Esophagus muscularis mucosa (tissue), 4 donors: ENCODE data around the gene LIPC. TPM values are rescaled to one million over a fixed set of nuclear protein-coding genes. Genes with fewer than 3 reads are reported as not detected.
A peak's percentile ranks its signal among the peaks of the same experiment; 100 is the strongest.

Experiments
- DNase-seq: peaks from one replicate; pipeline ENCODE4 v3.0.0-alpha.2; 2017; ENCODE audit errors: extremely low spot score
- H3K27ac ChIP-seq, 4 donors: fragments of 200-600 bp; sonication (generic); replicated peaks in 1 of 4; 1 replicate in 3 of 4; 2 replicates in 1 of 4; pipeline ENCODE4 v1.5.1; 2016 to 2019; ENCODE audit warnings: mild to moderate bottlenecking in 1 of 4
- H3K27me3 ChIP-seq, 4 donors: fragments of 200-600 bp; sonication (generic); one replicate each; pipeline versions ENCODE4 v1.5.1 to v1.6.0; 2016 to 2019
- H3K36me3 ChIP-seq, 4 donors: fragments of 200-600 bp; sonication (generic); one replicate each; pipeline ENCODE4 v1.5.1; 2016 to 2019
- H3K4me1 ChIP-seq, 4 donors: fragments of 200-600 bp; sonication (generic); one replicate each; pipeline ENCODE4 v1.5.1; 2016 to 2019
- H3K4me3 ChIP-seq, 4 donors: fragments of 200-600 bp; sonication (generic); 1 replicate in 2 of 4; 2 replicates in 2 of 4; pipeline ENCODE4 v1.5.1; 2016 to 2019; ENCODE audit warnings: mild to moderate bottlenecking in 4 of 4, moderate library complexity in 1 of 4
- H3K9me3 ChIP-seq, 4 donors: fragments of 200-600 bp; sonication (generic); 1 replicate in 3 of 4; 2 replicates in 1 of 4; pipeline ENCODE4 v1.5.1; 2016 to 2019
- CTCF ChIP-seq, 3 experiments: fragments of 200-600 bp in 2 of 3; fragments of 450-650 bp in 1 of 3; sonication (generic) in 2 of 3; IDR thresholded peaks; one replicate each; pipeline ENCODE4 v1.5.1; 2017 to 2019; ENCODE audit warnings: antibody characterized with exemption in 3 of 3, mild to moderate bottlenecking in 2 of 3, moderate library complexity in 1 of 3
- EP300 ChIP-seq: sonication (generic); formaldehyde crosslinking; IDR thresholded peaks from one replicate; pipeline ENCODE4 v1.6.1; 2017; ENCODE audit warnings: antibody characterized with exemption
- POLR2A ChIP-seq: fragments of 450-650 bp; IDR thresholded peaks from one replicate; pipeline ENCODE4 v1.6.1; 2017; ENCODE audit warnings: antibody characterized with exemption, moderate library complexity, mild to moderate bottlenecking, low read depth
- POLR2AphosphoS5 ChIP-seq, 2 donors: sonication (generic); formaldehyde crosslinking; IDR thresholded peaks; one replicate each; pipeline ENCODE4 v1.6.1; 2017; ENCODE audit warnings: antibody characterized with exemption in 2 of 2
- WGBS: methylation state at CpG from one replicate; pipeline ENCODE4 v1.1.5; 2018; 5-methylcytosine and 5-hydroxymethylcytosine counted together
- intact Hi-C: fragments of 100-400 bp; cut with DNase I; formaldehyde crosslinking; loops from one replicate; pipeline ENCODE4 v1.15.1; 2023
- total RNA-seq, 4 donors: library from RNA; depleted of rRNA; stranded (reverse); fragments of >200 nt; gene quantifications; one replicate each; pipeline versions ENCODE4 v1.1.0 to v1.2.1, GENCODE V29; 2016

LIPC gene
- total RNA-seq, 4 donors from 2014 or later, result 0.06 to 0.63 (median 0.37) TPM

GRCh38 chr15:58551764-58552504, 120.1 kb downstream of the LIPC start:
- H3K4me3 ChIP-seq, result peak overlapping the region; percentile 20 to 37 (median 26)

GRCh38 chr15:58552505-58553364, 120.9 kb downstream of the LIPC start:
- Histone ChIP-seq H3K4me1 (peaks cover 22 to 47% (median 43%) of the 10 kb centered on the region in 4 donors), H3K36me3 (no peaks in the 10 kb centered on the region), H3K9me3 (no peaks in the 10 kb centered on the region), H3K4me3 (peak overlapping the region; percentile 20 to 37 (median 26)), H3K27ac (peak overlapping the region; percentile 49 to 63 (median 56)), H3K27me3 (no peaks in the 10 kb centered on the region)
- TF ChIP-seq CTCF (IDR thresholded peaks at IDR 0.05) (no peak), POLR2A (no peak), EP300 (no peak), POLR2AphosphoS5 (IDR thresholded peaks at IDR 0.05) (no peak)
- DNase-seq, result no peak
- WGBS, result 76% methylated on average over 24 of the region's 24 CpGs
- intact Hi-C loops, result no loop called here

More at GRCh38 chr15:58551764-58552504, 120.1 kb downstream of the LIPC start:
- H3K9me3 ChIP-seq, result no peaks in the 10 kb centered on the region
- H3K27me3 ChIP-seq, result no peaks in the 10 kb centered on the region
- peak overlapping the region; percentile 49 to 63 (median 56) for H3K27ac ChIP-seq
- no peaks in the 10 kb centered on the region for H3K36me3 ChIP-seq
- intact Hi-C loops, result no loop called here
- peak in 1 of 2 donors; percentile 8 for TF ChIP-seq POLR2AphosphoS5 (IDR thresholded peaks at IDR 0.05)
- no peak for TF ChIP-seq EP300
- DNase-seq, result no peak
- WGBS, result 63% methylated on average over 21 of the region's 23 CpGs
- peaks cover 28 to 55% (median 49%) of the 10 kb centered on the region in 4 donors for H3K4me1 ChIP-seq

GRCh38 chr15:58553365-58553918, 121.7 kb downstream of the LIPC start:
- intact Hi-C loops, result no loop called here
- DNase-seq, result no peak
- 93% methylated on average over 10 of the region's 10 CpGs for WGBS

GRCh38 chr15:58554758-58555157, 123.0 kb downstream of the LIPC start:
- no peak for DNase-seq
- TF ChIP-seq POLR2A, result no peak
- no peak for TF ChIP-seq POLR2AphosphoS5 (IDR thresholded peaks at IDR 0.05)
- H3K36me3 ChIP-seq, result no peaks in the 10 kb centered on the region
- no peak overlapping the region for H3K27ac ChIP-seq
- no peaks in the 10 kb centered on the region for H3K9me3 ChIP-seq
- H3K4me1 ChIP-seq, result peaks cover 4 to 26% (median 23%) of the 10 kb centered on the region in 4 donors
- no peak overlapping the region for H3K4me3 ChIP-seq
- intact Hi-C loops, result no loop called here
- 79% methylated on average over 5 of the region's 5 CpGs for WGBS
- H3K27me3 ChIP-seq, result no peaks in the 10 kb centered on the region

More at GRCh38 chr15:58553365-58553918, 121.7 kb downstream of the LIPC start:
- Histone ChIP-seq H3K36me3 (no peaks in the 10 kb centered on the region), H3K4me1 (peaks cover 17 to 40% (median 36%) of the 10 kb centered on the region in 4 donors), H3K27me3 (no peaks in the 10 kb centered on the region), H3K9me3 (no peaks in the 10 kb centered on the region), H3K4me3 (no peak overlapping the region), H3K27ac (no peak overlapping the region)
- TF ChIP-seq POLR2AphosphoS5 (IDR thresholded peaks at IDR 0.05) (no peak), CTCF (IDR thresholded peaks at IDR 0.05) (no peak), POLR2A (no peak), EP300 (no peak)

GRCh38 chr15:58555162-58556027, 123.6 kb downstream of the LIPC start:
- DNase-seq, result no peak
- peaks cover 0 to 20% (median 17%) of the 10 kb centered on the region in 4 donors for H3K4me1 ChIP-seq
- intact Hi-C loops, result no loop called here
- H3K36me3 ChIP-seq, result no peaks in the 10 kb centered on the region
- no peak overlapping the region for H3K4me3 ChIP-seq
- H3K9me3 ChIP-seq, result no peaks in the 10 kb centered on the region
- no peak for TF ChIP-seq CTCF (IDR thresholded peaks at IDR 0.05)
- no peak for TF ChIP-seq EP300
- TF ChIP-seq POLR2AphosphoS5 (IDR thresholded peaks at IDR 0.05), result no peak
- no peak for TF ChIP-seq POLR2A
- 83% methylated on average over 15 of the region's 15 CpGs for WGBS
- H3K27ac ChIP-seq, result no peak overlapping the region
- H3K27me3 ChIP-seq, result no peaks in the 10 kb centered on the region
